Central memory CD8-positive, alpha-beta T cell (primary cell): ENCODE measurements around the gene ZNF862.
A peak's percentile ranks its signal among the peaks of the same experiment; 100 is the strongest.

Source experiments
- ATAC-seq: fragments of 150-1000 bp; cut with Tn5 transposase; replicated peaks from 2 replicates; pipeline ENCODE4 v1.10.0; 2022; ENCODE audit warnings: mild to moderate bottlenecking, moderate FRiP score, moderate number of reproducible peaks; ENCODE audit not compliant: poor library complexity, severe bottlenecking; ENCODE audit errors: extremely low read depth
- DNase-seq, 2 donors: peaks; one replicate each; pipeline ENCODE4 v3.0.0; 2021; ENCODE audit warnings: low spot score in 2 of 2
- H3K27ac Mint-ChIP-seq: one replicate; pipeline ENCODE4 v1.8.0; 2022; ENCODE audit warnings: low read depth, mild to moderate bottlenecking, moderate library complexity, mixed read lengths
- H3K27me3 Mint-ChIP-seq: one replicate; pipeline ENCODE4 v1.8.0; 2022; ENCODE audit warnings: mixed read lengths
- H3K36me3 Mint-ChIP-seq: one replicate; pipeline ENCODE4 v1.8.0; 2022; ENCODE audit warnings: mild to moderate bottlenecking, moderate library complexity, mixed read lengths; ENCODE audit not compliant: insufficient read depth
- H3K4me1 Mint-ChIP-seq: one replicate; pipeline ENCODE4 v1.8.0; 2022; ENCODE audit warnings: mixed read lengths
- H3K4me3 Mint-ChIP-seq: one replicate; pipeline ENCODE4 v1.8.0; 2022; ENCODE audit warnings: mild to moderate bottlenecking, moderate library complexity, mixed read lengths
- H3K9me3 Mint-ChIP-seq: one replicate; pipeline ENCODE4 v1.8.0; 2022; ENCODE audit warnings: mixed read lengths

Gene ZNF862

DNA sequence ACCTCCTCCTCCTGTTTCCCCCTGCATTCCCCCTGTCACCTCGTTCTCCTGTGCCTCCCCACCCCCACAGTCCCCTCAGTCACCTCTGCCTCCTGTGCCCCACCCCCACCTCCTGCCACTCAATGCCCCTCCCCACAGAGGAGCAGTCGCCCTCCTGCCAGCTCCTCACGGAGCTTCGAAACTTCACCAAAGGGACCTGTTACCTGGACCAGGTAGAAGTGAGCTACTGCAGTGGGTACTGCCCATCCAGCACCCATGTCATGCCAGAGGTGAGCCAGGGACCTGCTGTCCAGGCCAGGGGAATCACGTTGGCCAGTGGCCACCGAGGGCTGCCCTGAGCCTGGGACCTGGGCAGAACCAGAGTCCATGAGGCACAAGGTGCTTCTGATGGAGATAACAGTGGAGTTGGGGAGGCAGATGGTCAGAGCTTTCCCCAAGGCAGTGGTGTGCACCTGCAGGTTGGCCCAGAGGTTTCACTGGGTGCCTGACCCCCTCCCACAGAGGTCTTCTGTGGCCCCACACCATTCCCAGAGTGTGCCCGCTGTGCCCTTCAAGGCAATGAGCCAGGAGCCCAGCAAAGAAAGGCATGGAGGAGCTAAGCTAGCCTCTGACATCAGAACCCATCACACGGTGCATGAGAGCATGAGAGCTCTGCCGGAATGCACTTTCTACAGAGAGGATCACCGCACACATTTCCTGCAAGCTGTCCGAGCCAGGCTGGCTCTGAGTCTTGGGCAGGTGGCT, 7.0 kb upstream of the ZNF862 start:
- H3K9me3 Mint-ChIP-seq = no peaks in the 10 kb centered on the region
- ATAC-seq (no peak), DNase-seq (no peak)
- no peak overlapping the region for H3K27ac Mint-ChIP-seq
- no peak overlapping the region for H3K4me3 Mint-ChIP-seq
- peaks cover 52% of the 10 kb centered on the region for H3K27me3 Mint-ChIP-seq
- H3K36me3 Mint-ChIP-seq = no peaks in the 10 kb centered on the region
- no peaks in the 10 kb centered on the region for H3K4me1 Mint-ChIP-seq

DNA sequence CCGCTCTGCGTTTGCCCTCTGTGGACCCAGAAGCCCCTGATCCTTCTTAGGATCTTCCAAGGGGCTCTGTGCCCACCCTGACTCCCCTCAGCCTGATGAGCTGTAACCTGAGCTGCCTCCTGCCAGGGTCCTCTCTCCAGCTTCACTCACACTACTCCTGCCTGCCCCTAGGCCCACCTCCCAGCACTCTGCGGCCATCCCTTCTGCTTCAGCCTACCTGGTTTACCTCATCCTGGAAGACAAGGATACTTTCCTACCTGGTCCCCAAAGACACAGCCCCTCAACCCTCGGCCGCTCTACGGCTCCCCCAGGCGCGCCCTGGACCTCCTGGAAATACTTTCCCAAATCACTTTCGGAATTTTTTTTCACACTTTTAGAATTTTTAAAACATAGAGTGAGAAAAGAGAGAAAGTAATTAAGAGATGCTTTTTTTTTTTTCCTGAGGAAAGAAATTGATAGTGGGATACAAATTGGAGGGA, 6.4 kb upstream of the ZNF862 start:
- no peak for ATAC-seq
- Mint-ChIP-seq H3K4me3 (no peak overlapping the region), H3K9me3 (no peaks in the 10 kb centered on the region), H3K36me3 (no peaks in the 10 kb centered on the region), H3K27me3 (peaks cover 52% of the 10 kb centered on the region), H3K4me1 (no peaks in the 10 kb centered on the region), H3K27ac (no peak overlapping the region)
- no peak for DNase-seq

DNA sequence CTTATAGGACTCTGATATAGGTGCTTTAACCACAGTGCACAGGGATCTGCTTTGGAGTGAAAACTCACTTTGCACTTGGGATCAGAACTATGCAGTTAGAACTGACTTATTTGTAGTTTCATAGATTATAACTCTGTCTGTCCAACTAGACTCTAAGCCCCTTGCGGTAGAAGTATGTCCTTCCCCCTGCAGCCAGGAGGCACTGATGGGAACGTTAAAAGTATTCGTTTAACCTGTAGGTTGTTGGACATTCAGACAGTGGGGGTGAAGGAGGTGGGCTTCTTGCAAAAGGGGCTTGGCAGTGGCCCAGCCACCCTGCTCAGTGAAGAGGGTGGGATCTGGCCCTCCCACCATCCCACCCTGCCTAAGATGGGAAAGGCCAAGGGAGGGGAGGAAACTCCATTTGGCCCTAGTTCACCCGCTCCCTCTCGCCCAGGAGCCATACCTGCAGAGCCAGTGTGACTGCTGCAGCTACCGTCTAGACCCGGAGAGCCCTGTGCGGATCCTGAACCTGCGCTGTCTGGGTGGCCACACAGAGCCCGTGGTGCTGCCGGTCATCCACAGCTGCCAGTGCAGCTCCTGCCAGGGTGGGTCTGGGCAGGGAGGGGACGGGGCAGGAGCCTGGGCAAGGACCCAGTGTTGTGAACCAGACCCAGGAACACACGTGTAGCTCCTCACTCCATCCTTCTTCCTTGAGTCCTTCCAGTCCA, 5.7 kb upstream of the ZNF862 start:
- H3K4me1 Mint-ChIP-seq = peaks cover under 1% of the 10 kb centered on the region
- no peak overlapping the region for H3K4me3 Mint-ChIP-seq
- H3K36me3 Mint-ChIP-seq = no peaks in the 10 kb centered on the region
- H3K27me3 Mint-ChIP-seq = peaks cover 52% of the 10 kb centered on the region
- H3K27ac Mint-ChIP-seq = no peak overlapping the region
- ATAC-seq = no peak
- DNase-seq = no peak
- H3K9me3 Mint-ChIP-seq = no peaks in the 10 kb centered on the region

DNA sequence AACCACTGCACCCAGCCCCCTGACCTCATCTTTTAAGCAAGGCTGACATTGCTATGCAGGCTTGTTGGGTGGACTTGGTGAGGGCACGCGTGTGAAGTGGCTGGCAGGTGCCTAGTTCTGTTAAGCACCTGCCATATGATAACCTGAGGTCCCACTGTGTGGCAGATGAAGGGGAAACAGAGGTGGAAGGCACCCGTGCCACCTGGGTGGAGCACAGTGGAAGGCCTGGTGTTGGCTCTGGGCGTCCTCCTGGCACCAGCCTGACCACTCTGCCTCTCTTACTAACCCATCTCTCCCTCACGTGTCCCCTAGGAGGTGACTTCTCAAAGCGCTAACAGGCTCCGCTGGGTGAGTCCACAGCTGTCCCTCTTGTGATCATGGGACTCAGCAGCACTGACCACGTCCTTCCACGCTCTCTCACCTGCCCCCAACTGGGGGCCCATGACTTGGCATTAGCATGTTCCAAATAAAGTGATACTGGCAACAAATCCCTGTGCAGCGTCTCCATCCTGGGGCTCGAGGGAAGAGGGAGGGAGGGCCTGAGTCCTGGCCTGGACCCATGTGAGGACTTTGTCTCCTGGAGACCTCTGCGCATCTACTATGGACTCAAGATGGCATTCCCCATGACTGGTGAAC, 4.6 kb upstream of the ZNF862 start:
- H3K4me1 Mint-ChIP-seq = peaks cover 7% of the 10 kb centered on the region
- H3K27ac Mint-ChIP-seq = no peak overlapping the region
- no peak for ATAC-seq

DNA sequence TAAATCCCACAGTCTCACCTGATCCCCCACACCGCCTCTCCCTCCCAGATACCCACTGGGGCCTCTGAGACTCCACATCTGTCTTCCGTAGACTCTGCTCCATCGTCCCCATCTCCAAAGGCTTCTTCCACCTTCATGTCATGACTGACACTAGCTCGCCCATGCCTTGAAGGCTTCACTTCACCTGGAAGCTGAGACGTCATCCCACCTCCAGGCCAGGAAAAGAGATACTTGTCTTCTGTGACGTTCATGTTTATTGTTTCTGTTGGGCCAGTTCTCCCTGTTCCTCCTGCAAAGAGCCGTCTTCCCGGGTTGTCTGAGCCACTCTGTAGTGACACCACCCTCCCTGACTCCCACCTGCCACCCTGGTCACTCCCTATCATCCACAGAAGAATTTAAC, 3.6 kb upstream of the ZNF862 start:
- Mint-ChIP-seq H3K27me3 (peaks cover 52% of the 10 kb centered on the region), H3K36me3 (peaks cover 3% of the 10 kb centered on the region), H3K9me3 (no peaks in the 10 kb centered on the region), H3K4me1 (peaks cover 16% of the 10 kb centered on the region), H3K4me3 (no peak overlapping the region), H3K27ac (no peak overlapping the region)
- ATAC-seq (no peak), DNase-seq (no peak)

More for the DNA sequence above, 4.6 kb upstream of the ZNF862 start:
- no peaks in the 10 kb centered on the region for H3K9me3 Mint-ChIP-seq
- H3K27me3 Mint-ChIP-seq = peaks cover 52% of the 10 kb centered on the region
- DNase-seq = no peak
- H3K36me3 Mint-ChIP-seq = peaks cover 3% of the 10 kb centered on the region
- no peak overlapping the region for H3K4me3 Mint-ChIP-seq

DNA sequence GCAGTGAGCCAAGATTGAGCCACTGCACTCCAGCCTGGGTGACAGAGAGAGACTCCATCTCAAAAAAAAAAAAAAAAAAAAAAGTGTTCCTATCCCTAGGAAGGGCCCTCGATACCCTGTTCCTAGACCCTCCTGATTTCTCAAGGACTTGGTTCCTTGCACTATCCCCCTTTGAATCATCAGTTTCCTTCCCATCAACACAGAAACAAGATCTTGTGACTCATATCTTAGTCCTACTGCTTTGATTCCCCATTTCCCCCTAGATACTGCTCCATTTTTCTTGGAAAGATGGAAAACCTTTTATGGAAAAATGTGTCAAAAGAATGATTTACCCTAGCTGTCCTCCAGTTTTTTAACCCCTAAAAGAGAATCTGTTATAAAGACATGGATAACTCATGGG, 1.7 kb upstream of the ZNF862 start:
- ATAC-seq (no peak), DNase-seq (no peak)
- no peaks in the 10 kb centered on the region for H3K9me3 Mint-ChIP-seq
- no peak overlapping the region for H3K4me3 Mint-ChIP-seq
- peaks cover 40% of the 10 kb centered on the region for H3K27me3 Mint-ChIP-seq
- H3K36me3 Mint-ChIP-seq = peaks cover 3% of the 10 kb centered on the region
- no peak overlapping the region for H3K27ac Mint-ChIP-seq
- H3K4me1 Mint-ChIP-seq = peaks cover 28% of the 10 kb centered on the region

DNA sequence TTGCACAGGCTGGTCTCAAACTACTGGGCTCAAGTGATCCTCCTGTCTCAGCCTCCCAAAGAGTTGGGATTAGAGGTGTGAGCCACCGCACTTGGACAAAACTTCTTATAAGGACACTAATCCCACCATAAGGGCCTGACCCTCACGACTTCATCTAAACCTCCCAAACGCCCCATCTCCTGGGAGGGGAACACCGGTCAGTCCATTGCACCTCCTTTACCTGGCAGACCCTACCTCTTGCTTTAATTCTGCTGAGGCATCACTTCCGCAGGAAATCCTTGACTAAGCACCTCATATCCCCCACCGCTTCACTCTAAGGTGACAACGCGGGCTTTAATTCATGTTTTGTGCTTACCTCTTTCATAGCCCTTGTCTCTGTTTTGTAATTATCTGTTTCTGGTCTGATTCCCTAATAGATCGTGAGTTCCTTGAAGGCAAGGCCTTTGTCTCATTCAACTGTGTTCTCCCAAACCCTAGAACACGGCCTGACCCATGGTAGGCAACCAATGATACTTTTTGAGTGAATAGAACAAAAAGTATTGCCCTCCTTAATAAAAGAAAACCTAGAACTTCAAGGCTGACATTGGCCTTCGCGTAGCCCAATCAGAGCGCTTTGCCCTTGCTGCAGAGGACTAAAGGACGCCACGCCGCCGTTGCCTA, 481 bp upstream of the ZNF862 start:
- Mint-ChIP-seq H3K4me3 (peak overlapping the region; percentile 86), H3K36me3 (peaks cover 3% of the 10 kb centered on the region), H3K9me3 (no peaks in the 10 kb centered on the region), H3K4me1 (peaks cover 37% of the 10 kb centered on the region), H3K27ac (peak overlapping the region; percentile 63), H3K27me3 (peaks cover 28% of the 10 kb centered on the region)
- no peak for ATAC-seq
- no peak for DNase-seq

DNA sequence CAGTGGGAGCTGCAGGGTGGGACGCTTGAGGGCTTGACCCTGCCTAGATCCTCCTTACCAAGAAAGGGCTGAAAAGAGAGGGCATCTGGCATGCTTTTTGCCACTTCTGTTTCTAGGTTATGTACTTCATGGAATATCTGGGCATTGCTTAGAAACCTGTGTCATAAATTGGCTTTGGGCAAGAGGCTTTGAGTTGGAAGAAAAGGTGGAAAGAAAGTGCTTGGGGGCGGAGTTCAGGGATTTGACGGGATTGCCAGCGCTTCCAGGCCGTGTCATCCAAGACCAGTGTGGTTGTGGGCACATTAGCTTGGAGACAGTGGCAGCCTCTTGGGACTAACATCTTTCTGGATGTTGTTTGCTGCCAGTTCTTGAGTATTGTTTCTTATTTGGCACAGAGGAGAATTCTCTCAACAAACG, 825 bp downstream of the ZNF862 start:
- peaks cover 15% of the 10 kb centered on the region for H3K27me3 Mint-ChIP-seq
- ATAC-seq (no peak), DNase-seq (no peak)
- peaks cover 3% of the 10 kb centered on the region for H3K36me3 Mint-ChIP-seq
- H3K9me3 Mint-ChIP-seq = no peaks in the 10 kb centered on the region
- peaks cover 38% of the 10 kb centered on the region for H3K4me1 Mint-ChIP-seq
- peak overlapping the region; percentile 86 for H3K4me3 Mint-ChIP-seq
- no peak overlapping the region for H3K27ac Mint-ChIP-seq

DNA sequence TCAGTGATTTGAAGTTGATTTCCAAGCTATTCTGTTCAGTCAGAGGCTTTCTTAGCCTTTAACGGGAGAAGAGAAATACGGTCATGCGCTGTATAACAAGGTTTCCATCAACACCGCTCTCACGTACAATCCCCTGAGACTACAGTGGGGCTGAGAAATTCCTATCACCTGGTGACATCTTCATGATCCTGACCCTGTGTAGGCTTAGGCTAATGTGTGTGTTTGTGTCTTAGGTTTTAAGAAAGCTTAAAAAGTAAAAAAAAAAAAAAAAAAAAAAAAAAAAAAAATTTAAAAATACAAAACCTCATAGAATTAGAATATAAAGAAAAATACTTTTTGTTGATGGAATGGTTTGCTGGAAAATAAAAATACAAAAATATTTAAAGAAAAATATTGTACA, 1.8 kb downstream of the ZNF862 start:
- H3K36me3 Mint-ChIP-seq = peaks cover 3% of the 10 kb centered on the region
- no peak for DNase-seq
- peaks cover 42% of the 10 kb centered on the region for H3K4me1 Mint-ChIP-seq
- H3K27me3 Mint-ChIP-seq = peaks cover 6% of the 10 kb centered on the region
- H3K4me3 Mint-ChIP-seq = peak overlapping the region; percentile 86
- no peaks in the 10 kb centered on the region for H3K9me3 Mint-ChIP-seq
- no peak overlapping the region for H3K27ac Mint-ChIP-seq
- no peak for ATAC-seq

DNA sequence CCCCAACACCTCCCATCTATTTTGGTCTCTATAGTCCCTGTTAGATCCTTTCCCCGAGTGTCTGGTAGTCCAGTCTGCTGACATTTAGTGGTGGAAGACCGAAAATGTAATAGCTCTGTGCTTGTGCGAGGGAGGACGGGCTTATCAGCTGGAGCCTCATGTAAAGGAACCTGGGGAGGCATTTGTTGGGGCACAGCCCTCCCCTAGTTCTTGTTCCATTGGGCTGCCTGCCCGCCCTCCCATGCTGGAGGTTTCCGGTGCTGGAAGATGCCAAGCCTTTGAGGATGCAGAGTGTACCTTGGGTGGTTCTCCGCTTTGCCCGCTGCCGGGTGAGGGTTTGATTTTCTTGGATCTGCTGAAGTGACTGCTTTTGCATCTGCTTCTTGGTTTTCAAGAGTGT, 5.4 kb downstream of the ZNF862 start:
- Mint-ChIP-seq H3K9me3 (no peaks in the 10 kb centered on the region), H3K36me3 (peaks cover 8% of the 10 kb centered on the region), H3K4me1 (peaks cover 41% of the 10 kb centered on the region), H3K4me3 (no peak overlapping the region), H3K27me3 (no peaks in the 10 kb centered on the region), H3K27ac (no peak overlapping the region)
- DNase-seq = no peak
- ATAC-seq = no peak

DNA sequence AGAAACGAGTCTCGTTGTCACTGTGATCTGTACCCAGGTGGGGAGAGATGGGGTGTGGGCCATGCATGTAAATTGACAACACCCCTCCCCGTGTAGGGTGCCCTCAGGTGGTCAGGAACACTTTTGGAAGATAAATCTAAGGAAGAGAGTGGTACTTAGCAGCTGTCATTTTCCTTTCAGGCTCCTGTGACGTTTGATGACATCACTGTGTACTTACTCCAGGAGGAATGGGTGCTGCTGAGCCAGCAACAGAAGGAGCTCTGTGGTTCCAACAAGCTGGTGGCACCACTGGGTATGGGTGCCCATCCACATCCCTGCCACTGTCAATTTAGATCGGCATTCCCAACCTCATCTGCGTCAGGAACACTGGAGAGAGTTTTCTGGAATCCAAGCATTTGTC, 6.3 kb downstream of the ZNF862 start:
- Mint-ChIP-seq H3K27me3 (no peaks in the 10 kb centered on the region), H3K4me3 (no peak overlapping the region), H3K9me3 (no peaks in the 10 kb centered on the region), H3K4me1 (peaks cover 34% of the 10 kb centered on the region), H3K36me3 (peaks cover 8% of the 10 kb centered on the region), H3K27ac (no peak overlapping the region)
- ATAC-seq (no peak), DNase-seq (no peak)

DNA sequence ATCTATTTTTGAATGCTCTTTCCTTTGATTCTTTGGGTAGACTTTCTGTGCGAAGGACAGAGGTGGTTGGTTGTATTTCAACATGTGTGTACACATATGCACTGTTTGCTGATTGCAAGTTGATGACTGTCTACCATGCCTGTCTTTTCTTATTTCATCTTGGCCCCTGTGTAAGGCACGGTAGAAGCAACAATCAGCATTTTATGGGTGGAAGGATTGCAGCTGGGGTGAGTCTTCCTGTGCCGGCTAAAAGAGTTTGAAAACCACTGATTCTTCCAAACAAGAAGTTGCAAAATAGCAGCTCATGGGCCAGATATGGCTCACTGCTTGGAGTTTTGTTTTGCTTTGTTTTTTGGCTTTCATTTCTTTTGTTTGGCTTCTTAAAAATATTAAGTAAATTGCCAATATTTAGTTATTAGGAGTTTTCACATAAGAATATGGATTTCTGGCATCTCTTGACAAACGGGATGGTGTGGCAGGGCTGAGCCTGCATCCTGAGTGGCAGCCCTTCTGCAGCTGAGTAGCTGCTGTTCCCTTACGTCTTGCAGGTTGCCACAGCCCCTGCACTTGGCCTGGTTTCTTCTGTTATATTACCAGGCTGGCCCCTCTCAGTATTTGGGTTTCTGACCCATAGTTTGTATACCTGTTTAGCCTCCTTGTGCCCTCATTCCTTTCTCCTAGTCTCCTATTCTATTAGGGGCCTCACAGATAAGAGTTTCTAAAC, 7.2 kb downstream of the ZNF862 start:
- H3K4me3 Mint-ChIP-seq = no peak overlapping the region

More for the DNA sequence above, 7.2 kb downstream of the ZNF862 start:
- Mint-ChIP-seq H3K27ac (no peak overlapping the region), H3K27me3 (no peaks in the 10 kb centered on the region), H3K4me1 (peaks cover 34% of the 10 kb centered on the region), H3K9me3 (no peaks in the 10 kb centered on the region), H3K36me3 (peaks cover 8% of the 10 kb centered on the region)
- DNase-seq = no peak
- ATAC-seq = no peak
